HCT116 (cell line): Measurements from ENCODE around the gene TPT1.
"Not testable (repeated sequence)": the region's sequence is repeated elsewhere in the genome, so short reads cannot be mapped to it uniquely, and the experiment has no call there.

ENCODE experiments used
- CTCF ChIP-seq, 3 experiments: fragments of 200-600 bp in 1 of 3; sonication (generic) in 1 of 3; IDR thresholded peaks in 2 of 3; conservative IDR thresholded peaks in 1 of 3; 2 replicates each; pipeline ENCODE4 v1.5.1; 2012 to 2017; ENCODE audit warnings: low read depth in 2 of 3, low read length in 2 of 3, antibody characterized with exemption in 1 of 3, borderline replicate concordance in 1 of 3, control low read depth in 1 of 3, mild to moderate bottlenecking in 1 of 3, mixed read lengths in 1 of 3, mixed run types in 1 of 3, moderate library complexity in 1 of 3; ENCODE audit not compliant: insufficient read depth in 1 of 3
- EZH2 ChIP-seq: fragments of 200-600 bp; sonication (generic); IDR thresholded peaks from 2 replicates; pipeline ENCODE4 v1.6.1; 2017; ENCODE audit warnings: antibody characterized with exemption, mixed run types
- FOSL1 ChIP-seq: IDR thresholded peaks from 2 replicates; pipeline ENCODE4 v1.6.1; 2012; ENCODE audit warnings: low read depth
- MAX ChIP-seq: IDR thresholded peaks from 2 replicates; pipeline ENCODE4 v1.6.1; 2012
- POLR2A ChIP-seq: IDR thresholded peaks from 2 replicates; pipeline ENCODE4 v1.7.0; 2011; ENCODE audit warnings: borderline replicate concordance; ENCODE audit not compliant: insufficient read depth, insufficient read length; ENCODE audit errors: extremely low read depth
- REST ChIP-seq: IDR thresholded peaks from 2 replicates; pipeline ENCODE4 v1.6.1; 2012; ENCODE audit warnings: low read depth
- TCF7L2 ChIP-seq: IDR thresholded peaks from 2 replicates; pipeline ENCODE4 v1.7.0; 2011; ENCODE audit warnings: borderline replicate concordance, inconsistent platforms; ENCODE audit not compliant: insufficient read depth, insufficient read length; ENCODE audit errors: extremely low read depth

- TF ChIP-seq MAX; REST; CTCF (IDR thresholded peaks at IDR 0.05 in 2 of 3, conservative IDR thresholded peaks at IDR 0.05 in 1 of 3; ENCODE audit: borderline replicate concordance in 1 of 3, insufficient read depth in 1 of 3, low read depth in 2 of 3, low read length in 2 of 3); TCF7L2; EZH2; POLR2A; FOSL1: not testable (repeated sequence)
These were observed 1.7 kb upstream of the TPT1 start for GRCh38 chr13:45342668-45343067.
